Endothelial cell of hepatic sinusoid (primary cell): ENCODE data around the gene HDGFL1.

ENCODE experiments used
- in situ Hi-C: cut with HindIII; loops from 2 replicates; pipeline ENCODE4 v1.10.0; 2017; ENCODE audit warnings: low sequenced_read_pairs

Gene HDGFL1

DNA sequence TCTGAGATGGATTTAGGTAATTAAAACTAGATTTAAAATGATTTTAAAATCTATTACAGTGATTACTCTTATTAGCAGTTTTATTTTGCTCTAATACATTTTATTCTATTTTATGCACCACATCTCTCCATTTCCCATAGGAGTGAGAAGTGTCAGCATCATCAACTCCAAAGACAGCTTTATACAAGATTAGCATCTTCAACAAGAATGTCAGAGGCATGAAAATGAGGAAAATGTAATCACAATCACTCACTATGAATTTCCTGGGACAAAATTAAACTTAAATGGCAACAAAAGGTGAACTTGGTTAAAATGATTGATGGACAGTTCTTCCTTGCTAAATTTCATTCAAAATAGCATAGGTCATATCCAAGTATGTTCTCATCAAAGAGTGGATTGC lies 19.8 kb downstream of the HDGFL1 start:
- in situ Hi-C loops: no loop called here

DNA sequence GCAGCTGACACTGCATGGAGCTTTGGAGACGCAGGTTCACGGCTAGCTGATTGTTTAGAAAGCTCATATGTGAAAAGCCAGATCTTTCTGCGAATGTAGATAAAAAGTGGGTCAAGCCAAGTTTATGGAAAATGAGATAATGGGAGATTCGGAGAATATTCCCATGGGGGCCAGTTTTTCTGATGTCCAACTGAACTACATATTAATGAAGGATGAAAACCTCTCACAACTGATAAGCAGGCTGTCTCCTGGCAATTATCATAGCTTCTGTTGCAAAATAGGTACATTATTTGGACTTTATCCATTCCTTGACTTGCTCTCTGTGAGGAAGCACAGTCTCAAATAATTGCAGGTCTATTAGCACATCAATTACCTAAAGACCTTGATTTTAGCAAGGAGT lies 21.1 kb downstream of the HDGFL1 start:
- in situ Hi-C loops: no loop called here

DNA sequence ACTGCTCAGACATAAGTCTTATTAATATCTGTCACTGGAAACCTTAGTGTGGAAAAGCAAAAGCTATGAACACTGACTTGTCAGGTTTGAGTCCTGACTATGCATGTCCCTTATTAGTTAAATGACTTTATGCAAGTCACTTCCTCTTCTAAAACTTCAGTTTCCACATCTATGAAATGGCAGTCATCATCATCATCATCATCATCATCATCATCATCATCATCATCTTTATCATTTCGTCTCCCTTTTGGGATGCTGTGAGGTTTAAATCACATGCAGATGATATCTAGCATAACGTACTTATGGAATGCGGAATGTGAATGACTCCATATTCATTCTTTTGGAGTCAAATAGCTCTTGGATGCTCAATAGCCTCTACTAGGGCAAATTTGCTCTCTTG lies 24.5 kb downstream of the HDGFL1 start:
- in situ Hi-C loops: no loop called here

DNA sequence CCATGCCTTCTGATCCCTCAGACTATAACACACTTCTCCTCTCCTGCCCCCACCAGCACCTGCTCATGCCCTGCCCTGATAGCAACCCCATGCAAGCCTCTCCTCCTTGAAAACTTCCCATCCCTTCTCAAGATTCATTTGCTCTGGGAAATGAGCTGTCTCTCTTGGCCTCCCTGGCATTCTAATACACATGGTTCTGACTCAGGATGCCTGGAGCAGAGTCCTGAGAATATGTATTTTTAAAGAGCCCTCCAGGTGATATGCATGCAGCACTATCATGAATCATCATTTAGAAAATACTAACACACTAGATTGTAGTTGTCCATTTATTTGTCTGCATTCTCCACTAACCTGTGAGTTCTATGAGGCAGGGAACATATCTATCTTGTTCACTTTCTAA lies 26.6 kb downstream of the HDGFL1 start:
- in situ Hi-C loops: no loop called here

DNA sequence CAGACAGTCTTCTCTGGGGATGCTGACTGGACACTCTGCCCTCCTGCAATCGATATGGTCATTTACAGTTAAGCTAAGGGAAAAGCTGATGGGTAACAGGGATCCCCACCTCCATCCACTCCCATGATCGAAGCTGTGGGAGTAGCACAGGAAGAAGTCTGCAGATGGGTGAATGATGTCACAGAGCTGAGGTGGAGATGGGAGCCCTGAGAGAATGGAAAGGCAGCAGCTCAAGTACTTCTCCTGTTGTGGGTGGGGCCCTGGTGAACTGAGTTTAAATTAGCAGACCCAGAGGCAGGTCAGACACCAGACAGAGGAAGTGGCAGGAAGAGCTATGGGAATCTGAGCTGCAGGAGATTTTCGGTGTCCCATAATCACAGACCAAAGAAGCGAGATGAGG lies 29.0 kb downstream of the HDGFL1 start:
- in situ Hi-C loops: no loop called here

DNA sequence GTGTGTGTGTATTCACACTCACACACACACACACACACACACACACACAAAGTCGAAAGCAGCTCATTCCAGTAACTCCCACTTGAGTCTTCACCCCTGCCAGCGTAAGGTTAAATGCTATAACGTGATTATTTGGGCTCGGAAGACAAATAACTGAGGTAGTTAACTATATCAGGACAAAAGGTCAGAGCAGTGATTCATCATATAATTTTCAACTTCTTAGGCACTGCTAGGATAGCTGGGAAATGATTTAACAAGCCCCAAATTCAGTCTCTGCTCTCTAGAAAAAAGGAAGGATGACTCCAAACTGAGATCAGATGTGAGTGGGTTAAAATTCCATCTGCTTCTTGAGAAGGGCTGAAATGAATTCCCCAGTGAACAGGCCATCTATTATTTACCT lies 30.7 kb downstream of the HDGFL1 start:
- in situ Hi-C loops: no loop called here

DNA sequence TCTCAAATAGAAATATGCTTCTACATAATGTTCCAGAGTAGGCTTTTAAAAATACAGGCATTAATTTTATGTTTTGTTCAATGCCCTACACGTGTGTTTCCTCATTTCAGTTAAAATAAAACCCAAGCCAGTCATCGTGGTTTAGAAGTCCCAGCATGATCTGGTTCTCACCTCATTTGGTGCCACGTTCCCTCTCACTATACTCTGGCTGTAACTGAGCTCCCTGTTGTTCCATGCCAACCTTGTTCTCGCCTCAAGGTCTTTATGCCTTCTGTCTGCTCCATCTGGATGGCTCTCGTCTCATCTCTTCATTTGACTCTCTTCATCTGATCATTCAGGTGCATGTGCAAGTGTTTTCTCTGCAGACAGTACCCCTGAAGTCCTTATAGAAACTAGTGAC lies 32.6 kb downstream of the HDGFL1 start:
- in situ Hi-C loops: no loop called here

DNA sequence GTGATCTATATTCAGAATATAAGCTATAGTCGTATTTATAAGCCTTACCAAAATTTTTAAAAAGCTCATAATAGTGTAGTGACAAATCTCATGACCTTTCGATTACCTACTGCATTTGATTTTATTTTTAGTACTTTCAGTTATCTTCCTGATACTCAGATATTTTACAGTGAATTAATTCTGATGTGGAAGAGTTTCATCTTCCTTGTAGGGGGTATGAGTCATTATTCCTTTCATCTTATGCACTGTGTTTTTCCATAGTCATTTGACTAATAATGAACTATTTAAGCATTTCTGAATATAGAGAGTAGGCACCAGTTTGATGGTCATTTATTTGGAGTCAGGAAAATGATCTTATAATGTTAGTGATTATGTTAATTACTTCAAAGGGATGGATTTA lies 36.4 kb downstream of the HDGFL1 start:
- in situ Hi-C loops: no loop called here

DNA sequence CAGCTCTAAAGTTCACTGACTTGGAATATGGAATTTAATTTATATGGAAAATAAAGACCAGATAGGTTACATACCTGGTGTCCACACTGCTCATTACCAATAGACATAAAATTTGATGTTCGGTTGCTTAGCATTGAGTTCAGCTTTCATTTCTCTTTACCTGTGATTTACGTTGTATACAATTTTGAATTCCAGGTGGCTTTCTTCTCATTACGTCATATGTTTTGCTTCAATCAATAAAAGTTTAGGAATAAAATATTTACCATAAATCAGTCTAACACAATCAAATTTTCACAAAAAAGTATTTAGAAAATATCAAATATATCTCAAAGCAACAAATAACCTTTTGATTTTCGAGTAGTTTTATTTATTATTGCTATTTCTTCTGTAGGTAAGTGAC lies 40.8 kb downstream of the HDGFL1 start:
- in situ Hi-C loops: no loop called here

DNA sequence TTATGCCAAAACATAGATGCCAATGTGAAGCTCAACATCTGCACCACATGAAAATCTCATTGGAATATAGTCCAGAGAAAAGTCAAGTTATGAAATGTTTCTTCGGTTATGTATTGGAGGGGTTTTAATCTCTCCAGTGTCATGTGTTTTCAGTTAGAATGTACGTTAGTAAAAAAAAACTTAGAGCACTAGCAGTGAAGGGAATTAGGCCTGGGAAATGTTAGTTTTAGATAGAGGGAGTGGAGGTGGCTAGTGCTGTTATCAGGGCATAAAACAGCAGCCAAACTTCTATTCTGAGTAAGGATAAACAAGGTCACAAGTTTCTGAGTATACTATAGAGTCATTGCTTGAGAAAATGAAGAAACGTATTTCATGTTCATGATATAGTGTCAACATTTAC lies 42.9 kb downstream of the HDGFL1 start:
- in situ Hi-C loops: no loop called here

DNA sequence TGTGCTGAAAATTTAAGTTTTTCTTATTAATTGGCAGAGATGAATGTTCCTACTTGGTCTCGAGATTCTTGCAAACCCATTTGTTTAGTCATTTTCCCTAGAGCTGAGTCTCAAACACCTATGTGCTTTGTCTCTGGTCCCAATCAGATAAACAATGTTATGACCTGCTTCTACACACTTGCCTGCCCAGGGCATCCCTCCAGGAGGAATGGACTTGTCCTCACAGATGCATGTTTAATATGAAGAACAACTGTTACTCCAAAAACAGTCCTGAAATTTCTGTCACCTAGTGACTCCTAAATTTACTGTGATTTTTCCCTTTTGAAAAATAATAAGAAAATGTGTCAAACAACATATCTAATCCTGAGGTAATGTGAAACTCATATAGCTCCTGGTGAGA lies 43.7 kb downstream of the HDGFL1 start:
- in situ Hi-C loops: no loop called here

DNA sequence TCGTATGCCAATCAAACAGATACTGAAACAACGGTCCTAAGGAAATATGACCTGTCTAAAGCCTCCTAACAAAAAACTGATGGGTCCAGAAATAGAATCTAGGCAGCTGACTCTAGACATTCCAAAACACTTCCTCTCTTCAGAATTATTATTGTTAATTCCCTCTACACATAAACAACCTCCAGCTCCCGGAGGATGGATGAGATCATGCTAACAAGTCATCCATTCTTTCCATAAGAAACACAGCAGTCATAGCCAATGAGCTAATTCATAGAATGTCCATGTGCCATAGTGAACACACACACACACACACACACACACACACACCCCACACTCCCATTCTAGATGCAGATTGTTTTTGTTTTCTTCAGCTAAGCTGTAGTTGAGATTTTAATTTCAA lies 44.3 kb downstream of the HDGFL1 start:
- in situ Hi-C loops: no loop called here

DNA sequence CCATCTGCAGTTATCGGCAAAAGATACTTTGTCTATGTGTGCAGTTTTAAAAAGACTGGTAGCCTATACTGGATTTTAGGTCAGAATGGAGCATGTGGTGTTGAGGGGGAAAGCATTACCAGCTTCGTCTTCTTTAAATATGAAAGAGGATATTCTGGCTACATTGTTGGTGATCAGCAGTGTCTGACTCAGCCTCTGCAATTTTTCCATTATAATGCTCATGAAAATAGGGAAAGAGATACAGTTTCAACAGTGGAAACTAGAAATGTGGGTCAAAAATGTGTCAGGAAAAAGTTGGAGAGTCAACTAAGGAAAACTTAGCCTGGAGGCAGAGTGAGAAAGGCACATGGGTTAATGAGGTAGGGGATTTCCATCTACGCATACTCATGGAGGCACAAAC lies 45.2 kb downstream of the HDGFL1 start:
- in situ Hi-C loops: no loop called here

DNA sequence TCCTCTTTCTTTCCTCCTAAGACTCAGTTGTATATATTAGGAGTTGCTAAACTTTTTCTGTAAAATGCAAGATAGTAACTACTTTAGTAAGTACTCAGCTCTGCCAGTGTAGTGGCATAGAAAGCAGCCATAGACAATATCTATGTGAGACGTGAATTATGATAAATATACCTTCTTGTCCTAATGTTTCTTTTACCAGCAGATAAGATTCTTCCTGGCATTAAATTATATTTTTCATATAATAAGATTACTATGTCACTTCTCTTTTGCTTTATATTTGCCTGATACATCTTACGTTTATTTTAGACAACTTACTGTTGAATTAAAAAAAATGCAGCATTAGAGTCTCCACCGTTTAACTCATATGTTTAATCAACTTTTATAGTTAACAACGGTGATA lies 51.7 kb downstream of the HDGFL1 start:
- in situ Hi-C loops: no loop called here
